Esophagus muscularis mucosa (tissue), 3 donors: ENCODE results near the gene DACH1.

Experiments used
- POLR2A ChIP-seq: fragments of 450-650 bp; IDR thresholded peaks from one replicate; pipeline ENCODE4 v1.6.1; 2017; ENCODE audit warnings: antibody characterized with exemption, moderate library complexity, mild to moderate bottlenecking, low read depth
- TF ChIP-seq, protein P1 (sequence below), 3 experiments: fragments of 200-600 bp in 2 of 3; fragments of 450-650 bp in 1 of 3; sonication (generic) in 2 of 3; IDR thresholded peaks; one replicate each; pipeline ENCODE4 v1.5.1; 2017 to 2019; ENCODE audit warnings: antibody characterized with exemption in 3 of 3, mild to moderate bottlenecking in 2 of 3, moderate library complexity in 1 of 3

DNA sequence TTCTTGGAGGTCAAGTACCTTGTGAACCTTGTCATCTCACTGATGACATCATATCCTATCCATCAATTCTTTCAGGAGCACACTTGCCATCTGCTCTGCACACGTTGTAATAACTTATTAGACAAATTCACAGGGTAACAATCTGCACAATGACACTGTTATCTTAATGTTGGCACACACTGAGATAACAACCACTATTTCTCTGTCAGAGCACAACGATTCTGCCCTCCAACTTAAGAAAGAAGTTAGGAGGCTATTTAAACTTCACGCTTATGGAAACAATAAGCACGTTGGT is 351.3 kb downstream of the DACH1 start:
- no peak for TF ChIP-seq POLR2A
- TF ChIP-seq, protein P1, sequence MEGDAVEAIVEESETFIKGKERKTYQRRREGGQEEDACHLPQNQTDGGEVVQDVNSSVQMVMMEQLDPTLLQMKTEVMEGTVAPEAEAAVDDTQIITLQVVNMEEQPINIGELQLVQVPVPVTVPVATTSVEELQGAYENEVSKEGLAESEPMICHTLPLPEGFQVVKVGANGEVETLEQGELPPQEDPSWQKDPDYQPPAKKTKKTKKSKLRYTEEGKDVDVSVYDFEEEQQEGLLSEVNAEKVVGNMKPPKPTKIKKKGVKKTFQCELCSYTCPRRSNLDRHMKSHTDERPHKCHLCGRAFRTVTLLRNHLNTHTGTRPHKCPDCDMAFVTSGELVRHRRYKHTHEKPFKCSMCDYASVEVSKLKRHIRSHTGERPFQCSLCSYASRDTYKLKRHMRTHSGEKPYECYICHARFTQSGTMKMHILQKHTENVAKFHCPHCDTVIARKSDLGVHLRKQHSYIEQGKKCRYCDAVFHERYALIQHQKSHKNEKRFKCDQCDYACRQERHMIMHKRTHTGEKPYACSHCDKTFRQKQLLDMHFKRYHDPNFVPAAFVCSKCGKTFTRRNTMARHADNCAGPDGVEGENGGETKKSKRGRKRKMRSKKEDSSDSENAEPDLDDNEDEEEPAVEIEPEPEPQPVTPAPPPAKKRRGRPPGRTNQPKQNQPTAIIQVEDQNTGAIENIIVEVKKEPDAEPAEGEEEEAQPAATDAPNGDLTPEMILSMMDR (IDR thresholded peaks at IDR 0.05): no peak
